HG03280 (cell line): ENCODE data around the gene CPZ.
"Not testable (repeated sequence)": the region's sequence is repeated elsewhere in the genome, so short reads cannot be mapped to it uniquely, and the experiment has no call there.

Experiments
- ATAC-seq: cut with Tn5 transposase; IDR thresholded peaks from one replicate; pipeline ENCODE4 v1.9.1; 2021; ENCODE audit warnings: mild to moderate bottlenecking, moderate library complexity; ENCODE audit not compliant: unreplicated experiment

Gene CPZ

GRCh38 chr4:8608714-8609391 lies 16.3 kb downstream of the CPZ start:
- no peak for ATAC-seq

- no peak for ATAC-seq
Observed at GRCh38 chr4:8609406-8609805, 16.8 kb downstream of the CPZ start.

GRCh38 chr4:8609824-8610350 lies 17.3 kb downstream of the CPZ start:
- ATAC-seq = no peak

GRCh38 chr4:8610858-8611616 lies 18.5 kb downstream of the CPZ start:
- no peak for ATAC-seq

- ATAC-seq = no peak
Observed at GRCh38 chr4:8612646-8613045, 20.1 kb downstream of the CPZ start.

GRCh38 chr4:8613421-8614364 lies 21.1 kb downstream of the CPZ start:
- ATAC-seq = no peak

- ATAC-seq = no peak
Observed at GRCh38 chr4:8614365-8615193, 22.0 kb downstream of the CPZ start.

- no peak for ATAC-seq
Observed at GRCh38 chr4:8615366-8615765, 22.8 kb downstream of the CPZ start.

GRCh38 chr4:8615921-8616787 lies 23.6 kb downstream of the CPZ start:
- no peak for ATAC-seq

- ATAC-seq = no peak
Observed at GRCh38 chr4:8616831-8617230, 24.3 kb downstream of the CPZ start.

GRCh38 chr4:8617486-8618040 lies 25.0 kb downstream of the CPZ start:
- ATAC-seq = no peak

GRCh38 chr4:8618421-8618820 lies 25.9 kb downstream of the CPZ start:
- no peak for ATAC-seq

- no peak for ATAC-seq
Observed at GRCh38 chr4:8618961-8619720, 26.6 kb downstream of the CPZ start.

GRCh38 chr4:8621135-8621534 lies 28.6 kb downstream of the CPZ start:
- ATAC-seq = not testable (repeated sequence)

- ATAC-seq = not testable (repeated sequence)
Observed at GRCh38 chr4:8624601-8625272, 32.2 kb downstream of the CPZ start.

- ATAC-seq = not testable (repeated sequence)
Observed at GRCh38 chr4:8630240-8630905, 37.8 kb downstream of the CPZ start.

GRCh38 chr4:8631896-8632295 lies 39.3 kb downstream of the CPZ start:
- ATAC-seq = not testable (repeated sequence)
